Vagina (tissue), 2 donors: ENCODE results near the gene PPOX.

ENCODE experiments used
- POLR2A ChIP-seq, 2 donors: fragments of 450-650 bp; IDR thresholded peaks; one replicate each; pipeline ENCODE4 v1.6.1; 2017; ENCODE audit warnings: antibody characterized with exemption in 2 of 2, mild to moderate bottlenecking in 2 of 2, moderate library complexity in 2 of 2
- POLR2AphosphoS5 ChIP-seq, 2 donors: sonication (generic); formaldehyde crosslinking; IDR thresholded peaks; one replicate each; pipeline ENCODE4 v1.9.0; 2017; ENCODE audit warnings: antibody characterized with exemption in 2 of 2, mild to moderate bottlenecking in 2 of 2, low read depth in 1 of 2; ENCODE audit not compliant: insufficient read depth in 1 of 2
- TF ChIP-seq, protein P1 (sequence below), 3 experiments: fragments of 450-650 bp in 2 of 3; fragments of 200-600 bp in 1 of 3; sonication (generic) in 1 of 3; IDR thresholded peaks; one replicate each; pipeline ENCODE4 v1.5.1; 2017 to 2019; ENCODE audit warnings: antibody characterized with exemption in 3 of 3, mild to moderate bottlenecking in 2 of 3, moderate library complexity in 2 of 3

DNA sequence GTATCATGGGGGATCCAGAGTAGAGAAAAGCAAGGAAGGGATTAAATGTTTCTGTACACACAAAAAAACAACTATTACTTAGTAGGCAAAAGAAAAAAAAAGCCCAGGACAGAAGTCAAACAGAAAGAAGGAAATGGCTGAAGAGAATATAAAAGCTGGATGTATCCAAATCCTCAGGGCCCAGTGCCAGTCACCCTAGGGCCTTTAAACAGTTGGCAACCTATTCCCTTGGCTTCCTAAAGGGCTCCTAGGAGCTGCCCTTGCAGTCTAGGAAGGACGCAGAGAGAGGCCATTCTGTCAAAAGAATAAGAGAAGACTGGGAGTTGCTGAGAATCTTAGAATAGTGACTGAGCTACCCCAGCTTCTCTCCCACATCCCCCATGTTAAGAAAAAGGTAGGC is 6.1 kb downstream of the PPOX start:
- TF ChIP-seq, protein P1, sequence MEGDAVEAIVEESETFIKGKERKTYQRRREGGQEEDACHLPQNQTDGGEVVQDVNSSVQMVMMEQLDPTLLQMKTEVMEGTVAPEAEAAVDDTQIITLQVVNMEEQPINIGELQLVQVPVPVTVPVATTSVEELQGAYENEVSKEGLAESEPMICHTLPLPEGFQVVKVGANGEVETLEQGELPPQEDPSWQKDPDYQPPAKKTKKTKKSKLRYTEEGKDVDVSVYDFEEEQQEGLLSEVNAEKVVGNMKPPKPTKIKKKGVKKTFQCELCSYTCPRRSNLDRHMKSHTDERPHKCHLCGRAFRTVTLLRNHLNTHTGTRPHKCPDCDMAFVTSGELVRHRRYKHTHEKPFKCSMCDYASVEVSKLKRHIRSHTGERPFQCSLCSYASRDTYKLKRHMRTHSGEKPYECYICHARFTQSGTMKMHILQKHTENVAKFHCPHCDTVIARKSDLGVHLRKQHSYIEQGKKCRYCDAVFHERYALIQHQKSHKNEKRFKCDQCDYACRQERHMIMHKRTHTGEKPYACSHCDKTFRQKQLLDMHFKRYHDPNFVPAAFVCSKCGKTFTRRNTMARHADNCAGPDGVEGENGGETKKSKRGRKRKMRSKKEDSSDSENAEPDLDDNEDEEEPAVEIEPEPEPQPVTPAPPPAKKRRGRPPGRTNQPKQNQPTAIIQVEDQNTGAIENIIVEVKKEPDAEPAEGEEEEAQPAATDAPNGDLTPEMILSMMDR (IDR thresholded peaks at IDR 0.05) = no peak
- TF ChIP-seq POLR2AphosphoS5 (IDR thresholded peaks at IDR 0.05; ENCODE audit: insufficient read depth in 1 of 2, low read depth in 1 of 2) (no peak), POLR2A (IDR thresholded peaks at IDR 0.05) (no peak)
